Skin epidermis (tissue), 12 donors: ENCODE results near the gene KRT16.

ENCODE experiments used
- H3K27ac ChIP-seq, 21 experiments: fragments of 200-600 bp; sonication (generic) in 11 of 21; one replicate each; pipeline ENCODE4 v1.5.0; 2020; ENCODE audit warnings: mild to moderate bottlenecking in 3 of 21, inconsistent platforms in 2 of 21, moderate library complexity in 2 of 21
- H3K4me3 ChIP-seq, 7 experiments: fragments of 200-600 bp; sonication (generic) in 2 of 7; one replicate each; pipeline ENCODE4 v1.5.0; 2020; ENCODE audit warnings: inconsistent platforms in 2 of 7, mild to moderate bottlenecking in 2 of 7, moderate library complexity in 1 of 7

The KRT16 gene

GRCh38 chr17:41575336-41575735, 37.2 kb downstream of the KRT16 start:
- Histone ChIP-seq H3K27ac (no peak overlapping the region), H3K4me3 (no peak overlapping the region)

- Histone ChIP-seq H3K4me3 (no peak within 1 kb of the TSS), H3K27ac (no peak within 1 kb of the TSS)
Observed at GRCh38 chr17:41571561-41572434, 40.8 kb downstream of the KRT16 start, which contains the start of gene KRT9. KRT9 (minus strand) TSS chr17:41572059; CDS start chr17:41571992, 67 bp downstream.

GRCh38 chr17:41567317-41567716, 45.2 kb downstream of the KRT16 start:
- H3K27ac ChIP-seq: no peak overlapping the region

GRCh38 chr17:41565338-41565737, 47.2 kb downstream of the KRT16 start:
- no peak overlapping the region for H3K27ac ChIP-seq
- no peak overlapping the region for H3K4me3 ChIP-seq

More at GRCh38 chr17:41567317-41567716, 45.2 kb downstream of the KRT16 start:
- no peak overlapping the region for H3K4me3 ChIP-seq

GRCh38 chr17:41563607-41564170, 48.9 kb downstream of the KRT16 start:
- H3K4me3 ChIP-seq: no peak overlapping the region
- H3K27ac ChIP-seq: no peak overlapping the region

GRCh38 chr17:41561554-41561953, 51.0 kb downstream of the KRT16 start:
- Histone ChIP-seq H3K4me3 (no peak overlapping the region), H3K27ac (no peak overlapping the region)
